CD4-positive, alpha-beta T cell (primary cell): Measurements from ENCODE around the gene XPNPEP3. TPM values are rescaled to one million over a fixed set of nuclear protein-coding genes. Genes with fewer than 3 reads are reported as not detected.

ENCODE experiments used
- ATAC-seq: fragments of 200-7000 bp; cut with Tn5 transposase; one replicate; pipeline ENCODE4 v1.10.0; 2022; ENCODE audit warnings: mild to moderate bottlenecking; ENCODE audit not compliant: poor library complexity
- CTCF ChIA-PET: fragments of 350-600 bp; sonication (Branson Sonifier 250); formaldehyde crosslinking; loops from one replicate; lab custom pipeline; 2021; ENCODE audit warnings: antibody characterized with exemption, inconsistent platforms; lab: Charles Lee
- POLR2A ChIA-PET: fragments of 350-600 bp; sonication (Branson Sonifier 250); formaldehyde crosslinking; loops from one replicate; lab custom pipeline; 2021; ENCODE audit warnings: antibody characterized with exemption, inconsistent platforms; lab: Charles Lee
- DNase-seq, 14 experiments: peaks; one replicate each; pipeline ENCODE4 v3.0.0-alpha.2; 2013 to 2020; ENCODE audit warnings: mixed read lengths in 2 of 14
- H3K27ac ChIP-seq, 2 donors: one replicate each; pipeline versions ENCODE4 v1.5.1 to v1.7.0; 2013; ENCODE audit warnings: low read length in 2 of 2, low read depth in 1 of 2, mild to moderate bottlenecking in 1 of 2
- H3K27me3 ChIP-seq, 2 experiments: 1 replicate in 1 of 2; 2 replicates in 1 of 2; pipeline versions ENCODE4 v1.6.1 to v1.7.0; 2013; ENCODE audit warnings: low read length in 2 of 2, control low read depth in 1 of 2, mild to moderate bottlenecking in 1 of 2, moderate library complexity in 1 of 2; ENCODE audit not compliant: insufficient read depth in 2 of 2, control insufficient read depth in 1 of 2
- H3K36me3 ChIP-seq: one replicate; pipeline ENCODE4 v1.6.1; 2013; ENCODE audit warnings: low read length, control low read depth; ENCODE audit not compliant: insufficient read depth
- H3K4me1 ChIP-seq: one replicate; pipeline ENCODE4 v1.6.1; 2013; ENCODE audit warnings: low read length, control low read depth; ENCODE audit not compliant: insufficient read depth
- H3K4me3 ChIP-seq: one replicate; pipeline ENCODE4 v1.5.1; 2013; ENCODE audit warnings: mild to moderate bottlenecking, low read length, moderate library complexity
- H3K9me3 ChIP-seq, 2 experiments: 1 replicate in 1 of 2; 2 replicates in 1 of 2; pipeline versions ENCODE4 v1.6.1 to v1.7.0; 2013; ENCODE audit warnings: low read length in 2 of 2, mild to moderate bottlenecking in 2 of 2, control low read depth in 1 of 2, moderate library complexity in 1 of 2; ENCODE audit not compliant: control insufficient read depth in 1 of 2, insufficient read depth in 1 of 2
- H3K27ac Mint-ChIP-seq: one replicate; pipeline ENCODE4 v1.8.0; 2020; ENCODE audit warnings: mixed read lengths
- H3K27me3 Mint-ChIP-seq: one replicate; pipeline ENCODE4 v1.8.0; 2021; ENCODE audit warnings: mixed read lengths
- H3K36me3 Mint-ChIP-seq: one replicate; pipeline ENCODE4 v1.8.0; 2021; ENCODE audit warnings: low read depth, mixed read lengths
- H3K4me1 Mint-ChIP-seq: one replicate; pipeline ENCODE4 v1.8.0; 2021; ENCODE audit warnings: low read depth, mixed read lengths
- H3K4me3 Mint-ChIP-seq: one replicate; pipeline ENCODE4 v1.8.0; 2020; ENCODE audit warnings: mild to moderate bottlenecking, mixed read lengths
- H3K9me3 Mint-ChIP-seq: one replicate; pipeline ENCODE4 v1.8.0; 2020; ENCODE audit warnings: mixed read lengths
- intact Hi-C, 2 experiments: fragments of 100-400 bp; cut with DNase I in 1 of 2; cut with micrococcal nuclease in 1 of 2; formaldehyde crosslinking; loops; one replicate each; pipeline versions ENCODE4 v1.15.1 to v1.9.0; 2023 to 2025; cut with DNase I, micrococcal nuclease
- total RNA-seq, 174 experiments: library from RNA in 2 of 174; stranded (reverse) in 2 of 174; gene quantifications; one replicate each; pipeline ENCODE4 v1.2.3 and lab custom pipeline; 2021 to 2026
- TF ChIP-seq, protein P1 (sequence below): fragments of 200-600 bp; IDR thresholded peaks from one replicate; pipeline ENCODE4 v1.8.0; 2022; ENCODE audit warnings: antibody characterized with exemption, mild to moderate bottlenecking

XPNPEP3 gene
- total RNA-seq, 2 experiments from 2014 or later, result 16.3 to 17.9 TPM

DNA sequence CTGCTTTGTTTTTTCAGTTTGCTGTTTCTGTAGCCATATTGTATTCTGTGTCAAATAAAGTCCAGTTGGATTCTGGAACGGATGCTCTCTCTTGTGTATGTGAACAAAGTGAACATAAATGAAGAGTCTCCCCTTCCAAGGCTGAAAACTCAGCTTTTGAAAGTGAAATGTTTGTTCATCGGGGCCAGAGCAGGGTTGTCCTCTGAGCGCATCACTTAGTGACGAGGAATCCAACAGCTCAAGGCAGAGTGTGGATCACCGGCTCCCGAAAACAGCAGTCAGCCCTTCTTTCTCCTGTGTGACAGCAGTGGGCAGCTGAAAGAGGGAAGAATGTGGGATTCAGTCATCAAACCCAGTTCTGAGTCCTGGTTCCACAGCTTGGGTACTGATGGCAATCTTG, 115.6 kb downstream of the XPNPEP3 start:
- Mint-ChIP-seq H3K27ac (no peak overlapping the region), H3K4me3 (no peak overlapping the region), H3K9me3 (no peaks in the 10 kb centered on the region), H3K36me3 (peaks cover 45% of the 10 kb centered on the region), H3K27me3 (no peaks in the 10 kb centered on the region), H3K4me1 (no peaks in the 10 kb centered on the region)
- Histone ChIP-seq H3K4me3 (no peak overlapping the region), H3K27me3 (no peaks in the 10 kb centered on the region), H3K9me3 (no peaks in the 10 kb centered on the region), H3K4me1 (no peaks in the 10 kb centered on the region), H3K36me3 (peaks cover 45% of the 10 kb centered on the region), H3K27ac (no peak overlapping the region)
- intact Hi-C loops, result no loop called here
- TF ChIP-seq, protein P1, sequence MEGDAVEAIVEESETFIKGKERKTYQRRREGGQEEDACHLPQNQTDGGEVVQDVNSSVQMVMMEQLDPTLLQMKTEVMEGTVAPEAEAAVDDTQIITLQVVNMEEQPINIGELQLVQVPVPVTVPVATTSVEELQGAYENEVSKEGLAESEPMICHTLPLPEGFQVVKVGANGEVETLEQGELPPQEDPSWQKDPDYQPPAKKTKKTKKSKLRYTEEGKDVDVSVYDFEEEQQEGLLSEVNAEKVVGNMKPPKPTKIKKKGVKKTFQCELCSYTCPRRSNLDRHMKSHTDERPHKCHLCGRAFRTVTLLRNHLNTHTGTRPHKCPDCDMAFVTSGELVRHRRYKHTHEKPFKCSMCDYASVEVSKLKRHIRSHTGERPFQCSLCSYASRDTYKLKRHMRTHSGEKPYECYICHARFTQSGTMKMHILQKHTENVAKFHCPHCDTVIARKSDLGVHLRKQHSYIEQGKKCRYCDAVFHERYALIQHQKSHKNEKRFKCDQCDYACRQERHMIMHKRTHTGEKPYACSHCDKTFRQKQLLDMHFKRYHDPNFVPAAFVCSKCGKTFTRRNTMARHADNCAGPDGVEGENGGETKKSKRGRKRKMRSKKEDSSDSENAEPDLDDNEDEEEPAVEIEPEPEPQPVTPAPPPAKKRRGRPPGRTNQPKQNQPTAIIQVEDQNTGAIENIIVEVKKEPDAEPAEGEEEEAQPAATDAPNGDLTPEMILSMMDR, result no peak
- CTCF ChIA-PET, result no interaction called here
- DNase-seq, result no peak
- ATAC-seq, result no peak
- POLR2A ChIA-PET, result interaction anchor here (1.3 to 1.8 kb wide), 2 partner anchors 21 to 120 kb away, joined by 3 to 8 read pairs; partner anchors contain the start of genes EP300 and RBX1

DNA sequence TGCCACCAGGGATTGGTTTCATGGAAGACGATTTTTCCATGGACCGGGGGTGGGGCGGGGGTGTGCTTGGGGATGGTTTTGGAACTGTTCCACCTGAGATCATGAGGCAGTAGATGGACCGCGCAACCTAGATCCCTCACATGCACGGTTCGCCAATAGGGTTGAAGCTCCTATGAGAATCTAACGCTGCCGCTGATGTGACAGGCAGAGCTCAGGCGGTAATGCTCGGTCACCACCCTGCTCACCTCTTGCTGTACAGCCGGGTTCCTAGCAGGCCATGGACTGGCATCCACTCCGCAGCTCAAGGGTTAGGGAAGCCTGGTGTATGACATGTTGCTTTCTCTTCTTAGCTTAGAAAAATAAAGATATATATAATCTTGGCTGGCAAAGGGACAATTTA, 116.2 kb downstream of the XPNPEP3 start:
- no peak overlapping the region for H3K4me3 Mint-ChIP-seq
- TF ChIP-seq, protein P1, result no peak
- no peak overlapping the region for H3K27ac Mint-ChIP-seq
- ChIA-PET CTCF (no interaction called here), POLR2A (interaction anchor here (0.7 to 1.8 kb wide), 2 partner anchors 22 to 886 kb away, joined by 3 to 8 read pairs; partner anchors contain the start of gene RBX1)
- ATAC-seq, result no peak
- H3K36me3 Mint-ChIP-seq, result peaks cover 42% of the 10 kb centered on the region
- H3K36me3 ChIP-seq, result peaks cover 40% of the 10 kb centered on the region
- no peaks in the 10 kb centered on the region for H3K9me3 ChIP-seq
- H3K27me3 Mint-ChIP-seq, result no peaks in the 10 kb centered on the region
- no peaks in the 10 kb centered on the region for H3K4me1 Mint-ChIP-seq
- H3K27me3 ChIP-seq, result no peaks in the 10 kb centered on the region
- H3K4me1 ChIP-seq, result no peaks in the 10 kb centered on the region
- intact Hi-C loops, result no loop called here
- H3K27ac ChIP-seq, result no peak overlapping the region
- no peak overlapping the region for H3K4me3 ChIP-seq
- H3K9me3 Mint-ChIP-seq, result no peaks in the 10 kb centered on the region
- no peak for DNase-seq

DNA sequence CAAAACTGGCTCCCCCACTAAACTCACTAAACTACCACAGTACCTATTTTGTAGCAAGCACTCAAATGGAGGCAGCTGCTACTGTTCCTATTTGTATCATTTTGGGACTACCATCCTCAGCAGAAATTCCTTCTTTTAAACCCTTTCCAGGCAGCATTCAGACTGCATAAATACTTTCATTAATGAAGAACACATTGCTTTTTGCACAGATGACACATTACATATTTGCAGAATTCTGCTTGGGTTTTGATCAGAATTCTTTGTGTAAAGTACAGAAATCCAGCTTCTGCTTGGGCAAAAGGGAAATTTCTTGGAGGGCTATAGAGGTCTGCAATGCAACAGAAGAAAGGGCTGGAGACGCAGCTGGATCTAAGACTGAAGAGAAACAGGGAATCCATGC, 118.4 kb downstream of the XPNPEP3 start:
- Mint-ChIP-seq H3K27ac (no peak overlapping the region), H3K4me3 (no peak overlapping the region), H3K4me1 (no peaks in the 10 kb centered on the region), H3K9me3 (no peaks in the 10 kb centered on the region), H3K36me3 (peaks cover 25% of the 10 kb centered on the region), H3K27me3 (no peaks in the 10 kb centered on the region)
- intact Hi-C loops, result no loop called here
- TF ChIP-seq, protein P1, result no peak
- H3K27me3 ChIP-seq, result no peaks in the 10 kb centered on the region
- ChIA-PET CTCF (no interaction called here), POLR2A (interaction anchor here (1.7 to 2.0 kb wide), 2 partner anchors 24 to 48 kb away, joined by 4 to 5 read pairs; no protein-coding TSS in a partner anchor)
- H3K4me3 ChIP-seq, result no peak overlapping the region
- peaks cover 23% of the 10 kb centered on the region for H3K36me3 ChIP-seq
- H3K4me1 ChIP-seq, result no peaks in the 10 kb centered on the region
- ATAC-seq, result no peak
- H3K27ac ChIP-seq, result no peak overlapping the region
- DNase-seq, result no peak
- H3K9me3 ChIP-seq, result no peaks in the 10 kb centered on the region
